GM18526 (cell line): ENCODE data around the gene ZNF565.

ENCODE experiments used
- POLR2A ChIP-seq: IDR thresholded peaks from 3 replicates; pipeline ENCODE4 v1.6.1; 2011; ENCODE audit not compliant: insufficient read length; ENCODE audit errors: extremely low read depth

Gene ZNF565

DNA sequence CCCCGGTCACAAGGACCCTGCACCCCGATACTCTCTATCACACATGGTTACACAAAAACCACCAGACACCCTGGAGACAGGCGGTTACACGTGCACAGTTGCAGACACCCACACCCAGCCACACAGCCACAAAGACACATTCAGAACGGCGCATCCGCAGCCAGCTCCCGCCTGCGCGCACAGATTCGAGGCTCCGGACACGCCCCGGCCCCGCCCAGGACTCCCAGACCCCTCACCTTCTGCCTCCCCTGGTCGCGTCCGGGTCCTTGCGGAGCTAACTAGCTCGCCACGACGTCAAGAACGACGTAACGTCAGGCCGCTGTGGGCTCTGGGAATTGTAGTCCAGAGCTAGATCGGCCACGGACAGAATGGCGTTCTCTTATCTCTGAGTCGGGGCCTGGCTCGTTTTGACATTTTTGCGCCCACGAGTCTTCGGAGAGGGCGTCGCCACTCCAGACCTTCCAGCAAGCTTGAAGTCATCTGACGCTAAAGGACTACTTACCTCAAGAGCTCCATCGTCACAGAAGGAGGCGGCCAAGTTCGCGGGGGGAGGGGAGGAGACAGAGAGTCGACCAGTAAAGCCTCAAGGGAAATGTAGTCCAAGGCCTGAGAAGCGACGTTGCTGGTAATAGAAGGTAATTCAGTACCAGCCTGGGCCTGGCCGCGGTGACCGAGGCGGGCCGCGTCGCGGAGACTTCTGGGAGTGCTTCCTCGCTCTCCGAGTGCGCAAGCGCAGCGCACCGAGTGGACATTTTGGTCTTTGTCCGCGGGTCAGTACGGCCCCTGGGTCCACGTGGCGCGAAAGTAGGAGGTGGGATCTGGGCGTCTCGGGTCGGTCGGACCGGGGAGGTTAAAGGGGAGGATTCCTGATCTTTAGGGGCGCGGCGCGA is at the start of gene ZNF565, which contains the start of gene ZNF146:
TSS of gene ZNF565 (minus strand) at position 280 of the 890 bp plus-strand sequence. CDS start 12,680 bp downstream, outside the sequence.
TSS of gene ZNF146 (plus strand) at position 721 of the 890 bp plus-strand sequence. CDS start 21,335 bp downstream, outside the sequence.
- TF ChIP-seq POLR2A: peak; percentile 83

DNA sequence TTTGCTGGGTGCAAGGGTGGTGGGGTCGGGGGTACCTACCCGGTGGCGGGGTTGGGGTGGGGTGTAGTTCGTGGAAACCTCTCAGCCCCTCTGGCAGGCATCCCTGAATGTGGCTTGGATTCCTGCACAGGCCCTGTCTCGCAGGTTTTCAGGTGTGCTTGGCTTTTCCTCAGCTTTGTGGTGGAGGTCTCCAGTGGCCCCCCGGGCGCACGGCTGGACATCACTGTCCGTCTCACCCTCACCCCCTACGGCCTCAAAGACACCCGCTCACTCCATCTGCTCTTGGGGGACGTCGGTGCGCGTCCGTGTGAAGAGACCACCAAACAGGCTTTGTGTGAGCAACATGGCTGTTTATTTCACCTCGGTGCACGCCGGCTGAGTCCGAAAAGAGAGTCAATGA is 44.7 kb upstream of the ZNF565 start:
- TF ChIP-seq POLR2A: no peak

- TF ChIP-seq POLR2A: no peak
Observed at GRCh38 chr19:36258028-36258875, 43.8 kb upstream of the ZNF565 start.

DNA sequence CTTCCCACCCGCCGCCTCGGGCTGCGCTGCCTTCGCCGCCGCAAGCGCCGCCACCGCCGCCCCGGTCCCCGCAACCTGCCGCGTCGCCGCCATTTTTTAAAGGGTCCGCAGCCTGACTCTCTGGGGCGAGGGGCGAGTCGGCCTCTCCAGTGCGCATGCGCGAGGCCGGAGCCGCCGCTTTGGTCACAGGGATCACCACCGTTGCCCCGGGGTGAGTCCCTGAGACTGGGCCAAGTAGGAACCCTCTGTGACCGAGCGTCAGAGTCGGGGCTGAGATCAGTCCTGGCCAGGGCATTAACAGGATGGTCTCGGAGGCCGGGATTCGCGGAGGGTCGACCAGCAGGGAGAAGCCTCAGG is 43.0 kb upstream of the ZNF565 start:
- TF ChIP-seq POLR2A: no peak

DNA sequence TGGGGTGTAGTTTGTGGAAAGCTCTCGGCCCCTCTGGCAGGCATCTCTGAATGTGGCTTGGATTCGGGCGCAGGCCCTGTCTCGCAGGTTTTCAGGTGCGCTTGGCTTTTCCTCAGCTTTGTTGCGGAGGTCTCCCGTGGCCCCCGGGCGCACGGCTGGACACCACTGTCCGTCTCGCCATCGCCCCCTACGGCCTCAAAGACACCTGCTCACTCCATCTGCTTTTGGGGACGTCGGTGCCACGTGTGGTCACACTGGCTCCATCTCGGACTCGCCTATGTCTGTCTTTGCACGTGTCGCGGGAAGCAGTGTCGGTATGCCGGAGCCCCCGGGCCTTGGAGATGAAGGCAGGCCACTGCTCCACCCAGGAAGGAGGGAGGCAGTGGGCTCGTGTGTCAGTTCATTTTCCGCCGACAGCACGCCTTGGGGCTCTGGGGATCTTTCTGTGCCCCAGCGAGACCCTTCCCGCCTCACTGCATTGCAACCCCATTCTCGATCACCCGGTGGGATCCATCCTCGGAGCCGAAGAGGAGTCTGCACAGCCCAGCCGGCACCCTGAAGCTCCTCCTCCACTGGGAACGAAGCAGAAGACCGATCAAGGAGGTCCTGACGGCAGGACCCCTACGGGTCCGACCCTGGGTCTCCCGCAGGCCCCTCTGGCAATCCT is 42.5 kb upstream of the ZNF565 start:
- no peak for TF ChIP-seq POLR2A

- no peak for TF ChIP-seq POLR2A
Observed at GRCh38 chr19:36256064-36256463, 41.6 kb upstream of the ZNF565 start.

DNA sequence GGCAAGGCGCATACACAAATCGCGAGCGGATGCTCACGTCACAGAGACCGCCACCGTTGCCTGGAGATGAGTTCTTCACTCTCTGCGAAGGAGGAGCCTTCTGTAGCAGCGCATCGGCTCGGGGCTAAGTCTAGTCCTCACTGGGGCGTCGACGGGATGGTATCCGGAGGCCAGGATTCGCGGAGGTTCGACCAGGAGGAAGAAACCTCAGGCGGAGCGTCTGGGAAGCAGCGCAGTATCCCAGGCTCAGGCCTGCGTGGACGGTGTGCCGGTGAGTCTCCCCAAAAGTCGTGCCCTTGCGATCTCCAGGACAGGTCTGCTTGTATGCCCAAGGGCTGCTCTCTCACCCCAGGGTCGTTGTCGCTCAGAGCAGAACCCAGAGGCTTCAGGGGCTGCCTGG is 40.9 kb upstream of the ZNF565 start:
- no peak for TF ChIP-seq POLR2A

- no peak for TF ChIP-seq POLR2A
Observed at GRCh38 chr19:36254848-36255247, 40.4 kb upstream of the ZNF565 start.

DNA sequence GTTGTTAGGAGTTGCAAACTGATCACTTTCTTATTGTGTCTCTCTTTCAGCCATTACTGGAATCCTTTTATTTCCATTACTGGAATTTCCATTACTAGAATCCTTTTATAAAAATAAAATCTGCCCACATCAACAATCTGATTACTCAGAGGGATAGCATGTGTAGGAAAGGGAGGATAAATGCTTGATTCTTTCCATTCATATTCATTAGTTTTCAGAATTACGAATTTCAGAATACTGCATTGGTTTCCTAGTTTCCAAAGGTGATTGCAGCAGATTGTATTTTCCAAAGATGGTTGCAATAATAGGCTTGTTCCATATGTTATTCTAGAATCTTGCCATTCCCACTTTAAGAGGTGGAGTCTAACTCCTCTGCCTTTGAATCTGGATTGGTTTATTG is 37.6 kb upstream of the ZNF565 start:
- TF ChIP-seq POLR2A: no peak

GRCh38 chr19:36246006-36246481 is 31.6 kb upstream of the ZNF565 start:
- TF ChIP-seq POLR2A: no peak

GRCh38 chr19:36245210-36246005 is 30.9 kb upstream of the ZNF565 start:
- TF ChIP-seq POLR2A: no peak

DNA sequence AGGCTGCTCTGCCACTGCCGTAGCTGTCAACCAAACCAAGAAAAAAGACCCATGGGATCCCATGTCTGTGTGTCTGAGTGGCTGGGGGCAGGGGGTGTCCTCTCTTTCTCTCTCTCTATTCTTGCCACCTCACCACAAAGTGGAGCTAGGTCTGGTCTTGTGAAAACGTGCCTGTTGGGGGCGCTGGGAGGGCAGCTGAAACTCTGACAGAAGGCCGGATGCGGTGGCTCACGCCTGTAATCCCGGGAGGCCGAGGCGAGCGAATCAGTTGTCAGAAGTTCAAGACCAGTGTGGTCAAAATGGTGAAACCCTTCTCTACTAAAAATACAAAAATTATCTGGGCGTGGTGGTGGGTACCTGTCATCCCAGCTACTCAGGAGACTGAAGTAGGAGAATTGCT is 29.6 kb upstream of the ZNF565 start:
- TF ChIP-seq POLR2A: no peak

DNA sequence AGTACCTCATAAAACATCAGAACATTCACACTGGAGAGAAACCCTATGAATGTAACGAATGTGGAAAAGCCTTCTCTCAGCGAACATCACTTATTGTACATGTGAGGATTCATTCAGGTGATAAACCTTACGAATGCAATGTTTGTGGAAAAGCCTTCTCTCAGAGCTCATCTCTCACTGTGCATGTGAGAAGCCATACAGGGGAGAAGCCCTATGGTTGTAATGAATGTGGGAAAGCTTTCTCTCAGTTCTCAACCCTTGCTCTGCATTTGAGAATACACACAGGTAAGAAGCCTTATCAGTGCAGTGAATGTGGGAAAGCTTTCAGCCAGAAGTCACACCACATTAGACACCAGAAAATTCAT is 22.5 kb upstream of the ZNF565 start:
- no peak for TF ChIP-seq POLR2A

- no peak for TF ChIP-seq POLR2A
Observed at GRCh38 chr19:36236304-36236945, 22.0 kb upstream of the ZNF565 start.
